DMS 273 treated with DMSO at 0.1 percent for 48 hours (cell line): ENCODE data around the gene MRPL43.
A peak's percentile ranks its signal among the peaks of the same experiment; 100 is the strongest.

Source experiments
- DNase-seq: peaks from one replicate; lab custom pipeline; 2025; lab: John Stamatoyannopoulos, UW

Gene MRPL43

DNA sequence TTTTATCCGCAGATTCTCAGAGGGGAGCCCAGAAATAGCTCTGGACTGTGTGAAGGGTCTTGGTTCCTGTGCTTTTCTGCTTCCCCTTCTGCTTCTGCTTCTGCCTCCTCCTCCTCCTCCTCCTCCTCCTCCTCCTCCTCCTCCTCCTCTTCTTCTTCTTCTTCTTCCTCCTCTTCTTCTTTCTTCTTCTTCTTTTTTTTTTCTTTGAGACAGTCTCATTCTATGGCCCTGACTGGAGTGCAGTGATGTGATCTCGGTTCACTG is 32.1 kb upstream of the MRPL43 start:
- no peak for DNase-seq

DNA sequence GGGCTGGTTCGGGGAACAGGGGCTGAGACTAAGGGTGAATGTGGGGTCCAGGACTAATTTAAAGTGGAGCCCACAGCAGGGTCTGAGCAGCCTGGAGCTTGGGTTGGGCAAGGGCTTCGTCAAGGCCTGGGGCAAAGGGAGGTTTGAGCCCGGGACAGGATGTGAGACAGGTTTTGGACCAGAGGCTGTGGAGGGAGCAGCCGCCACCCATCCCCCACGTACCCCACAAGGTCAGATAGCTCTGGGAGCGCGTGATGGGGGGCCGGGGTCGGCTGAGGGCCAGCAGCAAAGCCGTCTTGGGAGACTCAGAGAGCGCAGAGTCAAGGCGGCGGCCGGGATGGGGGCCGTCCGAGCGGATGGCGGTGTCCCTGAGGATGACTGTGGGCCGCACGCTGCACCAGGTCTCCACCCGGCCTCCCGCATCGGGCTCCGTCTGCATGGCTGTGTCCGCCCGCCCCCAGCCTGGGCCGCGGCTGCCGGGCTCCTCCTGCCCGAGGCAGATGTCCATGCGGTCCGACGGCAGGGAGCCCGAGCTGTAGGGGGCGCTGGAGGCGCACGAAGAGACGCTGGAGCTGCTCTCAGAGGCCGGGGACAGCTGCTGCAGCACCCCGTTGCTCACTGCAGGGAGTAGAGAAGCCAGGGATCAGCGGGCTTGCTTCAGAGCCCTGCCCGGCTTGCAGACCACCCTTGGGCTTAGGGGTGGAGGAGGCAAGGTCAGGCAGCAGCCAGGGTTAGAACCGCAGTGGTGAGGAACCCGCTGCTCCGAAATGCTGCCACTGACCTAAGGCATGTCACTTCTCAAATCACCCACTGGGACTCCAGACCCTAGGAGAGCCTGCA is 31.5 kb upstream of the MRPL43 start:
- DNase-seq: peak; percentile 28

DNA sequence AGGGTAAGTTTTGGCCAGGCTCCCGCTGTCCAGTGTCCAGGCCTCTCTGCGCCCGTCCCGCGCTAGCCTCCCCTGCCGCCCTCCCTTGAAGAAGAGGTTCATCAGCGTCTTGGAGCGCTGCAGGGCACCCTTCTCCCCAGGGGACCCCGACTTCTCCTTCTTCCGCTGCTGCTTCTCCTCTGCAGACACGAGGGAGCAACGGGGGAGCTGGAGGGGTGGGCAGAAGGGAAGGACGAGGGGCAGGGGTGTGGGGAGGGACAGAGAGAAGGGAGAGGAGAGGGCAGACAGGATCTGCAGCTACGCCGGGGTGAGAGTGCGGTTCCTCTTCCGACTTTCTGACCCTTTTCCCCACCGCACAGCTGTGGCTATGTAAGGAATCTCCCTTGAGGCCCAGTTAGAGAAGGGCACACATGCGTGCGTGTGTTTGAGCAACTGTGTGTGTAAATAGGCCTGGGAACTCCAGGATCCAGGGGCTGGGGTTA is 30.9 kb upstream of the MRPL43 start:
- DNase-seq: no peak

DNA sequence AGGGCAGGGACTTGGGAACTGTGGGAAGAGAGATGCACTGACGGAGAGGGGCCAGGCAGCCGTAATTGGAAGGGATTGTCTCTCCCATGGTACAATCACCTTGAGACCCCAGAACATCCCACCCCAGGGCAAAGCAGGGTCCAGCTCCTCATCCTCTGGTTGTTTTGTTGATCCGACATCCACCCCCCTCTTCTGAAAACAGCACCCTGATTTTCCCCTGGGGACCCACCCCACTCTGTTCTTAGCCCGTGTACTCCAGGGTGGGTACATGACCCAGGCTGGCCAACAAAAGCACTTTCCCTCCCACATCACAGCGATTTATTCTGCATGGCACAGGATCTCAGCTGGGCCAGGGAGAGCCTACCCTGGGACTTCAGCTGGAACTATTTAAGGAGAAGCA is 29.5 kb upstream of the MRPL43 start:
- DNase-seq: no peak

DNA sequence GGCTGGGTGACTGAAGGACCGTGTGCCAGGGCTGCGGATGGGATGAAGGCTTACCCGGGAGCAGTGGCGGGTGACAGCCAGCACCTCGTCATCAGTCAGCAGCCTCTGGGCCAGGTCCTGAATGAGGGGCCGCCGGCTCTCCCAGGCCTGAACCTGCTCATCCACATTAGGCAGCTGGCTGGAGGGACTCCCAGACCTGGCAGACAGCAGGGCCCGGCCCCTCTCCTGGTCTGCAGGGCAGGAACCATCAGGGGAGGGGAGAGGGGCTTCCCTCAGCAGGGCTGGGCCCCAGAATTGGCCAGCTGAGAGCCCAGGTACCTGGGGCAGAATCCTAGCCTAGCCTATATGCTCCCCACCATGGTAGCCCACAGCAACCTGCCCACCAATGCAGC is 28.3 kb upstream of the MRPL43 start:
- no peak for DNase-seq

DNA sequence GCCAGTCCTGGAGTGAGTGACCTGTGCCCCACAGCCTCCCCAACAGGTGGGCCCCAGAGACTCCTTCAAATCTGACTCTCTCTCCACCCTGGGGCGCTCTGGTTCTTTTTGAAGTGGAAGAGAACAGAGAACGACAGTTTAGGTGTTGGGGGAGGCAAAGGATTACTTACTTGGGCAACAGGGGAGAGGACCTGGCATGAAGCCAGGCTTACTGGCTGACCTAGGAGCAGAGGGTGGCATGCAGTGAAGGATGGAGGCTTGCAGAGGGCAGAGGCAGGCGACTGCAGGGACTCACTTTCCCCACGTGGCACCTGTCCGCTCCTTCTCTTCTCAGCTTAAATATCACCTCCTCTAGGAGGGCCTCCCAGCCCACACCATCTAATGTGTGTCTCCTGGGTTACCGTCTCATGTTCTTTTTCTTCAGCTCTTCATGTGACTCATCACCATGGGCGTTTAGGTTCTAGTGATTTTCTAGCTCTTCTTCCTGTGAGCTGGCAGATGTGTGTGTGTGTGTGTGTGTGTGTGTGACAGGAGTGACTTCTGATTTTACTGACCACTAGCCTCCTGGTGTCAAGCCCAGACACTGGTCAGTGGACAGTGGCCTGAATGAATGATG is 27.8 kb upstream of the MRPL43 start:
- DNase-seq: no peak

DNA sequence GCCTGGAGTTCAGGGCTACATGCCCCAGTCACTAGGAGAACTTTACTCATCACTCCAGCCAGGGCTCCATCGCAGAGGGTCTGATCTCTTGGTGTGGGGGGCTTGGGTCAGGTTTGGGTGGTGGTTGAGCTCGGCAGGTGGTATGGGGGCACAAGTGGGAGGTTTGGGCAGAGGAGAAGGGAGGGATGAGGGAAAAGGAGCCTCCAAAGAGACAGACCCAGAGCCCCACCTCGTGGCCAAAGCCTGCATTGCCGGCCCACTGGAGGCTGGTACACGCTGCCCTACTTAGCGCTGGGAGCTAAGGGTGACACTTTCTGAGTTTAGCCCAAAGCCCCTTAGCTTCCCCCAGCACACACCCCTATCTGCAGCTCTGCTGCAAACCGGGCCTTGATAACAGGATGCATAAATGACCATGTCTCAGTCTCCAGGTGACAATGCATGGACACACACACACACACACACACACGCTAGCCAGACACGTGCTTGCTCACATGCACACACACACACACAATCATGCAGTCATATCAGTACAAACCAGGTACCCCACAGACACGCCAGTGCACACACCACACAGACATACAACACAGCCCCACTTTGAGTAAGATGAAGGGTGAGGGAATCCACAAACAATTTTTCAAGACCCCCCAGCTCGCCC is 27.1 kb upstream of the MRPL43 start:
- DNase-seq: no peak

DNA sequence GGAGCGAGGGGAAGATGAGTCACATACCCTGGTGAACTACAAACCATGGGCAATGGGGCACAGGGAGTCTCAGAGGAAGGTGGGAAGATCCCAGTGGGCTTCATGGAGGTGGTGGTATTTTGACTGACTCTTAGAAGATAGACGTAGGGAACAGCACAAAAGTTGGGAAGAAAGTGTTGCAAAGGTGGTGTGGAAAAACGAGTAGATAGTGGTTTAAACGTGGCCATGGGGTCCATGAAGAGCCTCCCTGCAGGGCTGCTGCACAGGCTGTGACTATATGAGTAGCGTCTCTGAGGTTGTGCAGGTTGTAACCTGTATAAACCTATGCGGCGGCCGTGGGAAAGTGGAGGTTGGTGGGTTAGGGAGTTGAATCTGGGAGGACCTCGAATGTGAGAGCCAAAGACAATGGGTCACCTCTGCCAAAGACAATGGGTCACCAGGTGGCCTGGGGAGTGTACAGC is 26.1 kb upstream of the MRPL43 start:
- DNase-seq: no peak

DNA sequence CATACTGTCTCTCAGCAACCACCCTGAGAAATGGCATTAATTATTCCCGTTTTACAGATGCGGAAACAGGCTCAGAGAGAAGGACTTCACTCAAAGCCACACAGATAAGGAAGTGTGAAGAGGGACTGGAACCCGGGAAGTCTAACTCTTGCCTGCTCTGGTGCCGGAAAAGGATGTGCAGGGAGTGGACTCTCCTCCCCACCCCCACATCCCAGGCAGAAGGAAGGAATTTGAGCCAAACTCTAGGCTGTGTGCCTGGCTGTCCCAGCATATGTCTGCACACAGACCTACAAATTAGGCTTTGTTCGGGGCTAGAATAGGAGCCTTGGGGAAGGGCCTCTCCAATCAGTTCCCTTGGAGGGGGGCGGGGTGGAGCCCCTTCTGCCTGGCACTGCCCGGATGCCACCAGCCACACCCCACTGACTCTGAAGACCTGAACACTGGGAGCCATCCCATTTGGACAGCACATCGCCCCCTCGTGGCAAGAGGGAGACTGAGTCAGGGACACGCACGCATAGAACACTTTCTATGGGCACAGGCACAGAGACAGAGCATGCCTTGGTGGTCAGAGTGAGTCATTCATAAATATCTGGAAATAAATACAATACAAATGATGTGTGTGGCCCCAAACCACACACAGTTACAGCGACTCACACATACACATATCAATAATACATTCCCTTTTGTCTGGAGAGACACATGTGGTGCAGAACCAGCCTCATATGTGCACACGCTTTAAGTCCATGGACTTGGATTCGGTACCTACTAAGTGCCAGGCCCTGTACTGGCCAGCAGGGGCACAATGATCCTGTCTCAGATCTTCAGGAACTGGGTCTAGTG is 25.4 kb upstream of the MRPL43 start:
- peak; percentile 77 for DNase-seq

DNA sequence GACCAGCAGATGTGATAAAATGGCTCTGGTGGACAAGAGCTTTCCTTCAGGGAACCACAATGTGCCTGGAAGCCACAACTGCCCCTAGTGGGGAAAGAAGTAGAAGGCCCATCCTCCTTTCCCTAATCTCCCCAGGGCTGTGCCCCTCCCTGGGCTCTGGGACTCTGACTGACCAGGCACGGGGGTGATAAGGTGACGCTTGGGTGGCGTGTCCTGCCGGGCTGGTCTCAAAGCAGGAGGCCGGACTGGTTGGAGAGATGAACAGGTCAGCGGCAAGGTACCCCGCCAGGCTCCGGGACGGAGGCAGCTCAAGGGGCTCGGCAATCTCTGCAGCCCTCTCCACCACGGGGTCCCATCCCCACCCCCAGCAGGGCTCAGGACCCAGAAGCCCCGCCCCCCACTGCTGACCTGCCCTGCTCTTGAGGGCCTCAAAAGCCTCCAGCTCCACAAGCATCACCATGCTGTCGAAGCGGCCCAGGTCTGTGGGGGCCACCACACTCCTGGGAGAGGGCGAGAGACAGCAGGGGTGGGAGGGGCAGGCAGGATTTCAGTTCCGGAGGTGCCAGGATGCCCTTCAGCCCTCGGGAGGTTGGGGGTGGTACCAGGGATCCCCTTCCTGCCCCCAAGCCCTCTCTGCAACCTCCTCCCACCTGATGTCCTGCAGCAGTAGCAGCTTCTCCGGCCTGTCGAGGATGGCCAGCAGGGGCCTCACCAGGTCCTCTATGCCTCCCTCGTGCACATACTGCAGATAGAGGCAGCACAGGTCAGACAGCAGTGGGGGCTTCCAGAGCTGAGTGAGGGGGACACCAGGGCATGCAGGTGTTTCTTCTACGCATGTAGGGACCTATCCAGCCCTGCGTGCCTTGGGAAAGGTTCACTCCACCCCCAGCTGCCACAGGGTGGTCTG is 24.5 kb upstream of the MRPL43 start:
- DNase-seq: no peak

DNA sequence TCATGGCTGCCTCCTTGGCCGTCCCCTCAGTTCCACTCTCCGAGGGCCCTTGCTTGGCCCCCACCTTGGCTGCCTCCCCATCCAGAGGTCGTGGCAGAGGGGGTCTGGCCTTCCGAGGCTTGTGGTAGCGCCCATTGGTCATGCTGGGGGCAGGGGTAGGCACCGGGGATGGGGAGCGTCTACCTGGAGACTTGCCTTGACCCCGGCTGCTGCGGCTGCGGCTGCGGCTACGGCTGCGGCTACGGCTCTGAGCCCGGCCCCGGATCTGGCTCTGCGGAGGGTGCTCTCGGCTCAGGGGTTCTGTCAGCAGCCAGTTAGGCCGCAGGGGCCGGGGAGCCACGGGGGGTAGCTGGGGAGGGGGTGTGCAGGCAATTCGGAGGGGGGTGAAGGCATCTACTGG is 23.0 kb upstream of the MRPL43 start:
- DNase-seq: no peak

DNA sequence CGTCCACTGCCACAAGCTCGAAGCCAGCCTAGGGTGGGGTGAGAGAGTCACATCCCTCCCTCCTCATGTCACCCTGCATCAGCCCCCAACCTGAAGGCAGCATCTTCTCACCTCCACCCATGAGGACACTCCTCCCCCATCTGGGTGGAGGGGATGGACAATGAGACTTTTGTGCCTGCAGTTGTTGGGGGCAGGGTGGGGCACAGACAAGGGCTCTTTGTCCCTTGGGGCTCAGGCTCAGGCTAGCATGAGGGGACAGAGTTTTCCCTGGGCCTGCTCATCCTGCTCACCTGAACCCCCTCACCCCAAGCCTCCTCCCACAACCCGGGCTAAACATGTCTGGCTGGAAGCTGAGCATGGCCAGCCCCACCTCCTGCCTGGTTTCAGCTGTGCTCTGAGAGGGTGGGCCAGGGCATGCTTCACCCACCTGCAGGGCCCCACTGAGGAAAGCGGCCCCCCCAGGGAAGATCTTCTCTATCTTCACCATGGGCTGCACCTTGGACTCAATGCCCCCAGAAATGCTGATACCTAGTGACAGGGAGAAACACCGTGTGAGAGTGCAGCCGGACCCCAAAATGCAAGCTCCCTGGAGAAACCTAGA is 21.6 kb upstream of the MRPL43 start:
- DNase-seq: no peak

DNA sequence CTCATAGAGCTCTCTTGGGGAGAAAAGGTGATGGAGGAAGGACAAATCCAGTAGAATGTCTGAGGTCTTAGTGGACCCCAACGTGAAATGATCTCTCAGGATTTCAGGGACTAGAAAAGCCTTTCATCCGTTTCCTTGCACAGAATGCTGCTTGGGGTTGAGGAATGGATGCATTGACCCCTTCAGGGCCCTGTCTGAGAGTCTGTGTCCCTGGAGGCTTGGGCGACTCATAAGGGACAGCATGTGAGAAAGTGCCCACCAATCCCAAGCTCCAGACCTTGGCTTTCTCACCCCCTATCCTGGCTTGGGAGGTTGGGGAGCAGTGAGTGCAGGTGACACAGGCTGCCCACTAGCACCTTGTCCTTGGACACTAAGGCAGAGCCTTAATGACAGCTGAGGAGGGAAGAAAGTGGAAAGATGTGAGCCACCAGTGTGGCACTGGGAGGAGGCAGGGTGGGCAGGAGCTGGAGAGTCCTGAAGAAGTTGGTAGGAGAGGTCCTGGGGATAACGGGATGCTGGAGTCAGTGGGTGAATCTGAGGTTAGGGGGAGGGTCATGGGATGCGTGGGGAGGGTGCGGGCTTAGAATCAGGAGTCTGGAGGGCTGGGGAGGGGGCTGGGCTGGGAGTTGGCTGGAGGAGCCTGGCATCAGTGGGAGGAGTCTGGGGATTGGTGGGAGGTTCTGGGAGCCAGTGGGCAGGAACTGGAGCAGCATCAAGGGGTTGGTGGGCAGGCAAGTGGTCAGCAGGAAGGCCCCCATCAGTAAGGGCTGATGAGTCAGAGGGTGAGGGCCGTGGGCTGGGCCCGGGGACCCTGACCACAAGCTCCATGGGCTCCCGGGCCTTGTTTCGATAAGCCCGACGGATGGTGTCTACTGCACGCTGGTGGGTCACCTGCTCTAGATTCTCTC is 20.9 kb upstream of the MRPL43 start:
- no peak for DNase-seq

DNA sequence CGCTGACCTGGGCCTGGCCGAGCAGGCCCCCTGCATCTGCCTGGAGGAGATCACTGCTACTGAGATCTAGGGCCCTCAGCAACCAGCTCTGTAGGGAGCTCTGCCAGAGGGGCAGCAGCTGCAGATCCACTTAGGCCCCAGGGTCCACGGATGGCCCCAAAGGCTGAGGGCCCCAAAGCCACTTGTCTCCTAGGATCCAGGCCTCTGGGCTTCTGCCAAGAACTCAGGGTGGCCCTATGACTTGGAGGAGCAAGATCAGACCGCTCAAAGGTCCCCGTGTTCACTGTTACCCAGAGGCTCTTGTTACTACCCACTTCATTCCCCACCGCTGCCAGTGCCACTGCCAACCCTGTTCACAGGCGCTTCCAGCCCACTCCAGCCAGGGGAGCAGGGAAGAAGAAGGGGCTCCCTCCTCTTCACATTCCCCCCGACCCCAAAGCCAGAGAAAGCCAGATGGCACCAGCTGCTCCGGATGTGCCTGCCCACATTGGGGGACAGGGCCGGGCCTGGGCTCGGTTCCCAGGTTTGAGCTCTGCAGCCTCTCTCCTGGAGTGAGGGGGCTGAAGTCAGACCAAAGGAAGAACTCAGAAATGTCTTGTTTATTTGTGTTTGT is 19.9 kb upstream of the MRPL43 start:
- peak; percentile 61 for DNase-seq

DNA sequence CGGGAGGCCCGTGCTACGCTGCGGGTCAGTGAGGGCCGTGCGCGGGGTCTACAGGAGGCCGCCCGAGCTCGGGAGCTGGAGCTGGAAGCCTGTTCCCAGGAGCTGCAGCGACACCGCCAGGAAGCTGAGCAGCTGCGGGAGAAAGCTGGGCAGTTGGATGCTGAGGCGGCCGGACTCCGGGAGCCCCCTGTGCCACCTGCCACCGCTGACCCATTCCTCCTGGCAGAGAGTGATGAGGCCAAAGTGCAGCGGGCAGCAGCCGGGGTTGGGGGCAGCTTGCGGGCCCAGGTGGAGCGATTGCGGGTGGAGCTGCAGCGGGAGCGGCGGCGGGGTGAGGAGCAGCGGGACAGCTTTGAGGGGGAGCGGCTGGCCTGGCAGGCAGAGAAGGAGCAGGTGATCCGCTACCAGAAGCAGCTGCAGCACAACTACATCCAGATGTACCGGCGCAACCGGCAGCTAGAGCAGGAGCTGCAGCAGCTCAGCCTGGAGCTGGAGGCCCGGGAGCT is 19.3 kb upstream of the MRPL43 start:
- DNase-seq: peak; percentile 63

DNA sequence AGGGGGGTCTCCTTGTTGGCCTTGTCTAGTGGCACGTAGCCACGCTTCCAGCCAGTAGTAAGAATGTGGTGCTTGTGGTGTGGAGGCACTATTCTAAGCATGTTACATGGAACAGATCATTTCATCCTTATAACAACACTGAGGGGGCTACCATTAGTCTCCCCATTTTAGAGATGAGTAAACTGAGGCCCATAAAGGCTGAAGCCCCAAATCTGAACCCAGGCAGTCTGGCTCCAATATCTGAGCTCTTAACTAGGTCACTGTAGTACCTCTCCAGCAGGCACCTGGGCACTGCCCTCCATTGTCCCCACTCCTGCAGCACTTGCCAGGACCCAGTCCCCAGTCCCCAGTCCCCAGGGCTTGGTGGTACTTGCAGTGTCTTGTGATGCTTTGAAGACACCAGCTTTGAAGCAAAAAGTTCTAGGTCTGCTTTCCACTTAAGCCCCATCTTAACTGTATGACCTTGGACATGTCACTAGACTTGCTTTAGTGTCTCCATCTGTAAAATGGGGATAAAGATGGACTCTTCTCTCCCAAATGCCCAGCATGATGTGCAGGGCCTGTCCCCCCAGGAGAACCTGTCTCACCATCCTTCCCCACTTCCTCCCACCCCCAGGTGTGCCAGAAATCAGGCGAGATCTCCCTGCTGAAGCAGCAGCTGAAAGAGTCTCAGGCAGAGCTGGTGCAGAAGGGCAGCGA is 18.7 kb upstream of the MRPL43 start:
- DNase-seq: no peak

DNA sequence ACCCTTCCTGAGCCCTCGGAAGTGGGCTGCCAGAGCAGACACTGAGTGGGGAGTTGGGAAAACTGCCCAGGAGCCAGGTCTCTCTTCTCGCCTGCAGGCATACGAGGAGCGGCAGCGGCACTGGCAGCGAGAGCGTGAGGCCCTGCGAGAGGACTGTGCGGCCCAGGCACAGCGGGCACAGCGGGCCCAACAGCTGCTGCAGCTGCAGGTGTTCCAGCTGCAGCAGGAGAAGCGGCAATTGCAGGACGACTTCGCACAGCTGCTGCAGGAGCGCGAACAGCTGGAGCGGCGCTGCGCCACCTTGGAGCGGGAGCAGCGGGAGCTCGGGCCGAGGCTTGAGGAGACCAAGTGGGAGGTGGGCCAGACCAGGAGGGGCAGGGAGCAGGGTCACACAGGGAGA is 18.1 kb upstream of the MRPL43 start:
- no peak for DNase-seq

DNA sequence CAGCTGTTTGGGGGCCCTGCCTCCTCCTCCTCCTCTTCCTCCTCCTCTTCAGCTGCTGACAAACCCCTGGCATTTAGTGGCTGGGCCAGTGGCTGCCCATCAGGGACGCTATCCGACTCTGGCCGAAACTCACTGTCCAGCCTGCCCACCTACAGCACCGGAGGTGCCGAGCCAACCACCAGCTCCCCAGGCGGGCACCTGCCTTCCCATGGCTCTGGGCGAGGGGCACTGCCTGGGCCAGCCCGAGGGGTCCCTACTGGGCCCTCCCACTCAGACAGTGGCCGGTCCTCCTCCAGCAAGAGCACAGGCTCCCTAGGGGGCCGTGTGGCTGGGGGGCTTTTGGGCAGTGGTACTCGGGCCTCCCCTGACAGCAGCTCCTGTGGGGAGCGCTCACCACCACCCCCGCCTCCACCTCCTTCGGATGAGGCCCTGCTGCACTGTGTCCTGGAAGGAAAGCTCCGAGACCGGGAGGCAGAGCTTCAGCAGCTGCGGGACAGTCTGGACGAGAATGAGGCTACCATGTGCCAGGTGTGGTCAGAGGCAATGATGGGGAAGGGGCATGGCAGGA is 16.4 kb upstream of the MRPL43 start:
- DNase-seq: no peak
